NB4 (cell line): ENCODE measurements around the gene HGFAC.

Experiments used
- MYC ChIP-seq: IDR thresholded peaks from 2 replicates; pipeline ENCODE4 v1.6.1; 2011; ENCODE audit warnings: low read depth, low read length
- POLR2A ChIP-seq: IDR thresholded peaks from 2 replicates; pipeline ENCODE4 v1.6.1; 2011; ENCODE audit warnings: mild to moderate bottlenecking; ENCODE audit not compliant: insufficient read length; ENCODE audit errors: extremely low read depth
- TF ChIP-seq, protein P1 (sequence below): IDR thresholded peaks from one replicate; pipeline ENCODE4 v1.5.1; 2012; ENCODE audit warnings: low read depth, low read length
- TF ChIP-seq, protein P2 (sequence below): IDR thresholded peaks from 2 replicates; pipeline ENCODE4 v1.6.1; 2011; ENCODE audit warnings: low read depth, low read length

DNA sequence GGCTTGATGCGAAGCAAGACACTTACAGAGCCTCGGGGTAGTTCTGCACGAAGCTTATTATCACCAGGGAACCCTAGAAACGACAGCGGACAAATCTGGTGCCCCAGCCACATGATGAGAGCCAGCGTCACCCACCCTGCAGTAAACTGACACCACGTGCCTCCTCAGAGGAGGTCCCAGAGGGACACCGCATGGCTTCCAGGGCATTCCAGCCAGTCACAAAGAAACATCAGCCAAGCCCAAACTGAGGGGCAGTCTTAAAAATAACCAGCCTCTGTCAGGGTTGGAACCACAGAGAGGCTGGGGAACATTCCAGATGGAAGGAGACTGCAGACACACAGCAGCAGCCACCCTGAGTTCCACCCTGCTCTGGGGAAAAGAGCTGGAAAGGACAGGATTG lies 36.6 kb upstream of the HGFAC start:
- TF ChIP-seq, protein P1, sequence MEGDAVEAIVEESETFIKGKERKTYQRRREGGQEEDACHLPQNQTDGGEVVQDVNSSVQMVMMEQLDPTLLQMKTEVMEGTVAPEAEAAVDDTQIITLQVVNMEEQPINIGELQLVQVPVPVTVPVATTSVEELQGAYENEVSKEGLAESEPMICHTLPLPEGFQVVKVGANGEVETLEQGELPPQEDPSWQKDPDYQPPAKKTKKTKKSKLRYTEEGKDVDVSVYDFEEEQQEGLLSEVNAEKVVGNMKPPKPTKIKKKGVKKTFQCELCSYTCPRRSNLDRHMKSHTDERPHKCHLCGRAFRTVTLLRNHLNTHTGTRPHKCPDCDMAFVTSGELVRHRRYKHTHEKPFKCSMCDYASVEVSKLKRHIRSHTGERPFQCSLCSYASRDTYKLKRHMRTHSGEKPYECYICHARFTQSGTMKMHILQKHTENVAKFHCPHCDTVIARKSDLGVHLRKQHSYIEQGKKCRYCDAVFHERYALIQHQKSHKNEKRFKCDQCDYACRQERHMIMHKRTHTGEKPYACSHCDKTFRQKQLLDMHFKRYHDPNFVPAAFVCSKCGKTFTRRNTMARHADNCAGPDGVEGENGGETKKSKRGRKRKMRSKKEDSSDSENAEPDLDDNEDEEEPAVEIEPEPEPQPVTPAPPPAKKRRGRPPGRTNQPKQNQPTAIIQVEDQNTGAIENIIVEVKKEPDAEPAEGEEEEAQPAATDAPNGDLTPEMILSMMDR, result no peak
- no peak for TF ChIP-seq POLR2A
- TF ChIP-seq, protein P2, sequence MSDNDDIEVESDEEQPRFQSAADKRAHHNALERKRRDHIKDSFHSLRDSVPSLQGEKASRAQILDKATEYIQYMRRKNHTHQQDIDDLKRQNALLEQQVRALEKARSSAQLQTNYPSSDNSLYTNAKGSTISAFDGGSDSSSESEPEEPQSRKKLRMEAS, result no peak
- TF ChIP-seq MYC, result no peak
